8988T (cell line): ENCODE data around the gene ZNF775.

Experiments used
- DNase-seq: peaks from one replicate; pipeline ENCODE4 v3.0.0; 2011

ZNF775 gene

GRCh38 chr7:150369748-150370501 is 9.2 kb upstream of the ZNF775 start:
- DNase-seq: no peak

GRCh38 chr7:150370612-150371071 is 8.5 kb upstream of the ZNF775 start:
- no peak for DNase-seq

GRCh38 chr7:150371131-150371995 is 7.8 kb upstream of the ZNF775 start:
- DNase-seq: no peak

- DNase-seq: no peak
Measured at GRCh38 chr7:150371996-150372270, 7.2 kb upstream of the ZNF775 start.

- DNase-seq: no peak
Measured at GRCh38 chr7:150372271-150373048, 6.7 kb upstream of the ZNF775 start.

- DNase-seq: no peak
Measured at GRCh38 chr7:150373049-150373801, 5.9 kb upstream of the ZNF775 start.

GRCh38 chr7:150374026-150374425 is 5.1 kb upstream of the ZNF775 start:
- no peak for DNase-seq

- DNase-seq: no peak
Measured at GRCh38 chr7:150374472-150374871, 4.7 kb upstream of the ZNF775 start.

- no peak for DNase-seq
Measured at GRCh38 chr7:150375662-150376521, 3.2 kb upstream of the ZNF775 start.

- no peak for DNase-seq
Measured at GRCh38 chr7:150376560-150376959, 2.6 kb upstream of the ZNF775 start.

GRCh38 chr7:150377196-150377595 is 1.9 kb upstream of the ZNF775 start:
- no peak for DNase-seq

GRCh38 chr7:150377635-150378034 is 1.5 kb upstream of the ZNF775 start:
- no peak for DNase-seq

- DNase-seq: peak; percentile 57
Measured at GRCh38 chr7:150378115-150378852, 846 bp upstream of the ZNF775 start.

GRCh38 chr7:150379441-150380379 is 580 bp downstream of the ZNF775 start:
- no peak for DNase-seq

- DNase-seq: no peak
Measured at GRCh38 chr7:150380463-150380862, 1.3 kb downstream of the ZNF775 start.

GRCh38 chr7:150381096-150381495 is 2.0 kb downstream of the ZNF775 start:
- DNase-seq: no peak

- DNase-seq: no peak
Measured at GRCh38 chr7:150381785-150382122, 2.6 kb downstream of the ZNF775 start.

GRCh38 chr7:150382123-150382843 is 3.2 kb downstream of the ZNF775 start:
- DNase-seq: no peak

GRCh38 chr7:150382844-150383225 is 3.7 kb downstream of the ZNF775 start:
- no peak for DNase-seq
